ENCODE data around the gene MEIS2.

GRCh38 chr15:37103475-37104423, 3.4 kb upstream of the MEIS2 start:
- TF ChIP-seq CTCF (conservative IDR thresholded peaks at IDR 0.05; ENCODE audit: low read depth, low read length) (no peak), EZH2 (IDR thresholded peaks at IDR 0.05; ENCODE audit: borderline replicate concordance, low read depth, low read length, poor library complexity, severe bottlenecking) (no peak)

All from A673 (cell line).